Suprapubic skin (tissue), 3 donors: ENCODE results near the gene HSPB6.

ENCODE experiments used
- CTCF ChIP-seq, 2 donors: fragments of 200-600 bp in 1 of 2; fragments of 450-650 bp in 1 of 2; sonication (generic) in 1 of 2; IDR thresholded peaks; one replicate each; pipeline ENCODE4 v1.5.1; 2016 to 2019; ENCODE audit warnings: antibody characterized with exemption in 2 of 2, mild to moderate bottlenecking in 1 of 2, moderate library complexity in 1 of 2
- POLR2A ChIP-seq, 2 donors: fragments of 450-650 bp; IDR thresholded peaks; one replicate each; pipeline ENCODE4 v1.6.1; 2017; ENCODE audit warnings: antibody characterized with exemption in 2 of 2, mild to moderate bottlenecking in 2 of 2, moderate library complexity in 2 of 2

GRCh38 chr19:35797663-35798062 lies 40.8 kb upstream of the HSPB6 start:
- TF ChIP-seq POLR2A (IDR thresholded peaks at IDR 0.05) (no peak), CTCF (IDR thresholded peaks at IDR 0.05) (no peak)
